K562 (cell line): Measurements from ENCODE around the gene ITSN2. TPM values are rescaled to one million over a fixed set of nuclear protein-coding genes. Genes with fewer than 3 reads are reported as not detected.

Experiments used
- ATAC-seq: fragments of 200-7000 bp; cut with Tn5 transposase; 3 replicates; pipeline ENCODE4 v1.9.1; 2020; ENCODE audit warnings: moderate library complexity
- BruUV-seq: library from RNA; stranded (reverse); fragments of 400-500 nt; replicated peaks from 2 replicates; lab custom pipeline; 2021; lab: Mats Ljungman, UMichigan
- CTCF ChIA-PET: fragments of 300-600 bp; formaldehyde crosslinking; extraction: SDS; loops from one replicate; lab custom pipeline; 2021; ENCODE audit warnings: low intra/inter-chr PET ratio; lab: Yijun Ruan, JAX
- POLR2A ChIA-PET: fragments of 300-600, 350-650 bp; sonication (Branson Sonifier 250); formaldehyde crosslinking; extraction: SDS; loops from one replicate; lab custom pipeline; 2021; ENCODE audit warnings: antibody characterized with exemption, inconsistent platforms; lab: Yijun Ruan, JAX
- DNase-seq, 4 experiments: peaks; one replicate each; pipeline versions ENCODE4 v3.0.0 to v3.0.0-alpha.2; 2011 to 2018; ENCODE audit warnings: low spot score in 3 of 4, mixed read lengths in 3 of 4; ENCODE audit errors: extremely low read depth in 1 of 4
- FAIRE-seq: peaks from 2 replicates; lab custom pipeline; 2011; peaks lifted over from hg19 to GRCh38; lab: Jason Lieb, UNC
- H2AFZ ChIP-seq: 2 replicates; pipeline ENCODE4 v1.6.0; 2011; ENCODE audit warnings: low read depth, low read length, control low read depth, inconsistent platforms
- H3K27ac ChIP-seq: fragments of 200-600 bp; 3 replicates; pipeline ENCODE4 v1.8.0; 2011; ENCODE audit warnings: low read depth, mild to moderate bottlenecking, control low read depth, inconsistent platforms, low read length, moderate library complexity, mixed read lengths; ENCODE audit errors: extremely low read depth
- H3K27me3 ChIP-seq, 2 experiments: fragments of 300-600 bp in 1 of 2; 2 replicates in 1 of 2; 3 replicates in 1 of 2; pipeline versions ENCODE4 v1.6.0 to v1.8.0; 2011; ENCODE audit warnings: inconsistent platforms in 2 of 2, low read length in 2 of 2, mild to moderate bottlenecking in 1 of 2, mixed read lengths in 1 of 2, moderate library complexity in 1 of 2; ENCODE audit not compliant: control insufficient read depth in 2 of 2, insufficient read depth in 2 of 2
- H3K36me3 ChIP-seq: fragments of 300-600 bp; 3 replicates; pipeline ENCODE4 v1.8.0; 2011; ENCODE audit warnings: mild to moderate bottlenecking, low read length, inconsistent platforms; ENCODE audit not compliant: control insufficient read depth, insufficient read depth
- H3K4me1 ChIP-seq, 2 experiments: fragments of 200-600 bp in 1 of 2; replicated peaks in 1 of 2; 2 replicates in 1 of 2; 3 replicates in 1 of 2; pipeline versions ENCODE4 v1.5.1 to v1.8.0; 2011; ENCODE audit warnings: inconsistent platforms in 2 of 2, low read length in 2 of 2, mild to moderate bottlenecking in 1 of 2, mixed read lengths in 1 of 2, moderate library complexity in 1 of 2; ENCODE audit not compliant: control insufficient read depth in 2 of 2, insufficient read depth in 2 of 2
- H3K4me2 ChIP-seq: 2 replicates; pipeline ENCODE4 v1.6.1; 2011; ENCODE audit warnings: low read length, control low read depth, inconsistent platforms, mixed read lengths; ENCODE audit not compliant: insufficient read depth
- H3K4me3 ChIP-seq: fragments of 200-600 bp; sonication (generic), shearing (Covaris generic); 2 replicates; pipeline ENCODE4 v1.5.1; 2016; ENCODE audit warnings: control low read depth, inconsistent platforms
- H3K79me2 ChIP-seq: fragments of 200-600 bp; 3 replicates; pipeline ENCODE4 v1.8.0; 2011; ENCODE audit warnings: low read length, inconsistent platforms; ENCODE audit not compliant: control insufficient read depth, insufficient read depth
- H3K9ac ChIP-seq, 2 experiments: 2 replicates each; pipeline versions ENCODE4 v1.6.0 to v1.6.1; 2011; ENCODE audit warnings: low read depth in 2 of 2, low read length in 2 of 2, control low read depth in 1 of 2, inconsistent platforms in 1 of 2, mild to moderate bottlenecking in 1 of 2, mixed read lengths in 1 of 2; ENCODE audit not compliant: insufficient read depth in 1 of 2
- H3K9me1 ChIP-seq: one replicate; pipeline ENCODE4 v1.6.0; 2011; ENCODE audit warnings: inconsistent platforms, mild to moderate bottlenecking, low read length, moderate library complexity; ENCODE audit not compliant: control insufficient read depth, insufficient read depth
- H3K9me3 ChIP-seq: replicated peaks from 2 replicates; pipeline ENCODE4 v1.5.1; 2011; ENCODE audit warnings: low read depth, low read length, inconsistent platforms; ENCODE audit not compliant: control insufficient read depth, insufficient read depth
- H4K20me1 ChIP-seq: replicated peaks from 2 replicates; pipeline ENCODE4 v1.6.1; 2011; ENCODE audit warnings: low read length, inconsistent platforms, mixed read lengths; ENCODE audit not compliant: control insufficient read depth, insufficient read depth
- CBX5 ChIP-seq: IDR thresholded peaks from 2 replicates; pipeline ENCODE4 v1.6.1; 2014; ENCODE audit warnings: low read depth, borderline replicate concordance
- ETS2 ChIP-seq: IDR thresholded peaks from 2 replicates; pipeline ENCODE4 v1.6.1; 2016; ENCODE audit warnings: borderline replicate concordance, missing genetic modification characterization, mild to moderate bottlenecking, moderate library complexity, missing compliant biosample characterization; ENCODE audit not compliant: poor library complexity, severe bottlenecking
- GTF2E2 ChIP-seq: fragments of 200-800 bp; sonication (Bioruptor generic); IDR thresholded peaks from 2 replicates; pipeline ENCODE4 v1.6.1; 2016; ENCODE audit warnings: missing genetic modification characterization, missing compliant biosample characterization
- HDGF ChIP-seq: fragments of 450-650 bp; IDR thresholded peaks from 2 replicates; pipeline ENCODE4 v1.6.1; 2016
- HMG20B ChIP-seq: fragments of 250-450 bp; sonication (Bioruptor Pico); IDR thresholded peaks from 2 replicates; pipeline ENCODE4 v1.5.0; 2021; ENCODE audit warnings: mild to moderate bottlenecking
- KLF1 ChIP-seq: fragments of 450-650 bp; IDR thresholded peaks from 2 replicates; pipeline ENCODE4 v1.6.1; 2016; ENCODE audit warnings: missing genetic modification characterization, missing compliant biosample characterization
- NR2C2 ChIP-seq, 2 experiments: fragments of 200-800 bp in 1 of 2; sonication (Bioruptor generic) in 1 of 2; sonication (generic) in 1 of 2; formaldehyde crosslinking in 1 of 2; IDR thresholded peaks; 2 replicates each; pipeline versions ENCODE4 v1.6.1 to v1.8.0; 2016 to 2022; ENCODE audit warnings: mild to moderate bottlenecking in 1 of 2, missing compliant biosample characterization in 1 of 2, missing genetic modification characterization in 1 of 2, missing genetic modification reagents in 1 of 2
- SIN3A ChIP-seq, 2 experiments: fragments of 150-350 bp in 1 of 2; IDR thresholded peaks; 2 replicates each; pipeline ENCODE4 v1.6.1; 2011 to 2016; ENCODE audit warnings: borderline replicate concordance in 2 of 2, low read depth in 2 of 2, low read length in 2 of 2, mild to moderate bottlenecking in 2 of 2, moderate library complexity in 2 of 2; ENCODE audit not compliant: control insufficient read depth in 1 of 2
- SMAD4 ChIP-seq: fragments of 250-450 bp; sonication (Bioruptor Pico); conservative IDR thresholded peaks from 2 replicates; pipeline ENCODE4 v1.8.0; 2021; ENCODE audit warnings: inconsistent platforms, mild to moderate bottlenecking, moderate library complexity
- ZNF133 ChIP-seq: fragments of 250-450 bp; sonication (Bioruptor Pico); IDR thresholded peaks from 2 replicates; pipeline ENCODE4 v1.4.0; 2020; ENCODE audit warnings: mild to moderate bottlenecking
- ZNF324 ChIP-seq: fragments of 250-450 bp; sonication (Bioruptor Pico); IDR thresholded peaks from 2 replicates; pipeline ENCODE4 v1.4.0; 2020; ENCODE audit warnings: mild to moderate bottlenecking
- ZNF431 ChIP-seq: sonication (generic); formaldehyde crosslinking; IDR thresholded peaks from 2 replicates; pipeline ENCODE4 v1.8.0; 2022; ENCODE audit warnings: mild to moderate bottlenecking, missing genetic modification reagents
- ZNF766 ChIP-seq: fragments of 200-800 bp; sonication (Bioruptor generic); conservative IDR thresholded peaks from 2 replicates; pipeline ENCODE4 v1.6.1; 2016; ENCODE audit warnings: missing genetic modification characterization, missing compliant biosample characterization
- WGBS: fragments of 100-300 bp; shearing (Covaris generic); methylation state at CpG from one replicate; pipeline ENCODE4 v1.1.6; 2016; ENCODE audit warnings: low coverage, mixed read lengths; ENCODE audit not compliant: insufficient coverage; ENCODE audit errors: missing lambda C conversion rate; 5-methylcytosine and 5-hydroxymethylcytosine counted together
- in situ Hi-C: fragments of 300-500 bp; cut with MboI; formaldehyde crosslinking; loops from 4 replicates; pipeline ENCODE4 v1.15.0; 2018; ENCODE audit warnings: inconsistent platforms, mixed read lengths
- intact Hi-C: fragments of 100-400 bp; cut with micrococcal nuclease; formaldehyde crosslinking; loops from 2 replicates; pipeline ENCODE4 v1.14.2; 2022
- polyA plus RNA-seq, 8 experiments: library from polyadenylated mRNA; depleted of rRNA in 4 of 8; stranded (reverse) in 5 of 8; unstranded in 3 of 8; fragments of >200 nt; fragmentation: Nextera tagmentation in 2 of 8; fragmentation: Illumina TruSeq in 1 of 8; extraction: Ambion mirVana in 2 of 8; extraction: Trizol in 1 of 8; gene quantifications; 2 replicates each; pipeline versions ENCODE4 v1.2.1 to v1.2.3, GENCODE V29; 2011 to 2014; ENCODE audit warnings: inconsistent platforms in 1 of 8, missing spikeins in 1 of 8
- total RNA-seq, 7 experiments: library from RNA; depleted of rRNA in 6 of 7; stranded (reverse); fragments of >200 nt in 6 of 7; fragmentation: Illumina TruSeq in 2 of 7; extraction: Trizol in 2 of 7; gene quantifications; 2 replicates each; pipeline versions ENCODE4 v1.2.1 to v1.2.3, GENCODE V29; 2011 to 2021; ENCODE audit warnings: low replicate concordance in 1 of 7
- TF ChIP-seq, protein P1 (sequence below): fragments of 450-650 bp; IDR thresholded peaks from 2 replicates; pipeline ENCODE4 v1.6.1; 2017; ENCODE audit warnings: antibody characterized with exemption, mild to moderate bottlenecking
- TF ChIP-seq, protein P2 (sequence below): fragments of 450-650 bp; formaldehyde crosslinking; IDR thresholded peaks from 2 replicates; pipeline ENCODE4 v1.4.0; 2020; ENCODE audit warnings: mild to moderate bottlenecking

The ITSN2 gene
- total and polyA plus RNA-seq, 9 of the 15 experiments (the other 6 are each of a cell fraction or from before 2014, with no cell fraction given): 6.6 to 19.9 (median 15.2) TPM

DNA sequence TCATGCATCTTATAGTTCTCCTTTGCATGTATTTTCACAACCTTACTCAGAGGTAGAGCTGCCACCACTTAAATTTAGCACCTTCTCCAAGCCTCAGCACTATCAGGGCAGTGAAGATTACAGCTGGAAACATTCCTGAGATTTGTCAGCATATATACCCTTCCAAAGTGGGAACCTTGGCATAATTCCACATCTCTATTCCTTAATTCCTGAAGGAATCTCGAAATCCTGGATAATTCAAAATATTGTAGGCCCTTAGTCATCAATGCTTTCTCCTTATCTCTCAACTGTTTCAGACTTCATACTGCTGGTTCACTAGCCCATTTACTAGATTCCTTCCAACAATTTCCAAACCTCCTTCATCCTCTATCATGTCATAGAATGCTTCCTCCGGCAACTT, 87.4 kb downstream of the ITSN2 start:
- POLR2A ChIA-PET: no interaction called here
- CTCF ChIA-PET: no interaction called here
- WGBS: 62% methylated on average over 2 of the region's 2 CpGs
- ATAC-seq (no peak), FAIRE-seq (no peak), DNase-seq (no peak)
- H3K4me1 ChIP-seq: no peaks in the 10 kb centered on the region
- H3K4me2 ChIP-seq: no peak overlapping the region
- H3K9me3 ChIP-seq: no peaks in the 10 kb centered on the region
- H4K20me1 ChIP-seq: no peaks in the 10 kb centered on the region
- H3K4me3 ChIP-seq: no peak overlapping the region
- in situ Hi-C loops: no loop called here
- no peaks in the 10 kb centered on the region for H3K9me1 ChIP-seq
- H3K9ac ChIP-seq: no peak overlapping the region
- H3K27me3 ChIP-seq: no peaks in the 10 kb centered on the region
- peaks cover 12% of the 10 kb centered on the region; the same call in 1 of the 3 replicates for H3K36me3 ChIP-seq
- TF ChIP-seq SMAD4 (CRISPR knock-in tag): no peak
- no peak for TF ChIP-seq HDGF
- TF ChIP-seq ZNF133: no peak
- TF ChIP-seq KLF1 (tag): no peak
- TF ChIP-seq ZNF766 (CRISPR knock-in tag): no peak
- TF ChIP-seq, protein P1, sequence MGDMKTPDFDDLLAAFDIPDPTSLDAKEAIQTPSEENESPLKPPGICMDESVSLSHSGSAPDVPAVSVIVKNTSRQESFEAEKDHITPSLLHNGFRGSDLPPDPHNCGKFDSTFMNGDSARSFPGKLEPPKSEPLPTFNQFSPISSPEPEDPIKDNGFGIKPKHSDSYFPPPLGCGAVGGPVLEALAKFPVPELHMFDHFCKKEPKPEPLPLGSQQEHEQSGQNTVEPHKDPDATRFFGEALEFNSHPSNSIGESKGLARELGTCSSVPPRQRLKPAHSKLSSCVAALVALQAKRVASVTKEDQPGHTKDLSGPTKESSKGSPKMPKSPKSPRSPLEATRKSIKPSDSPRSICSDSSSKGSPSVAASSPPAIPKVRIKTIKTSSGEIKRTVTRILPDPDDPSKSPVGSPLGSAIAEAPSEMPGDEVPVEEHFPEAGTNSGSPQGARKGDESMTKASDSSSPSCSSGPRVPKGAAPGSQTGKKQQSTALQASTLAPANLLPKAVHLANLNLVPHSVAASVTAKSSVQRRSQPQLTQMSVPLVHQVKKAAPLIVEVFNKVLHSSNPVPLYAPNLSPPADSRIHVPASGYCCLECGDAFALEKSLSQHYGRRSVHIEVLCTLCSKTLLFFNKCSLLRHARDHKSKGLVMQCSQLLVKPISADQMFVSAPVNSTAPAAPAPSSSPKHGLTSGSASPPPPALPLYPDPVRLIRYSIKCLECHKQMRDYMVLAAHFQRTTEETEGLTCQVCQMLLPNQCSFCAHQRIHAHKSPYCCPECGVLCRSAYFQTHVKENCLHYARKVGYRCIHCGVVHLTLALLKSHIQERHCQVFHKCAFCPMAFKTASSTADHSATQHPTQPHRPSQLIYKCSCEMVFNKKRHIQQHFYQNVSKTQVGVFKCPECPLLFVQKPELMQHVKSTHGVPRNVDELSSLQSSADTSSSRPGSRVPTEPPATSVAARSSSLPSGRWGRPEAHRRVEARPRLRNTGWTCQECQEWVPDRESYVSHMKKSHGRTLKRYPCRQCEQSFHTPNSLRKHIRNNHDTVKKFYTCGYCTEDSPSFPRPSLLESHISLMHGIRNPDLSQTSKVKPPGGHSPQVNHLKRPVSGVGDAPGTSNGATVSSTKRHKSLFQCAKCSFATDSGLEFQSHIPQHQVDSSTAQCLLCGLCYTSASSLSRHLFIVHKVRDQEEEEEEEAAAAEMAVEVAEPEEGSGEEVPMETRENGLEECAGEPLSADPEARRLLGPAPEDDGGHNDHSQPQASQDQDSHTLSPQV: no peak
- TF ChIP-seq NR2C2 (CRISPR knock-in tag; IDR thresholded peaks at IDR 0.05): no peak
- no peak for TF ChIP-seq NR2C2 (tag; IDR thresholded peaks at IDR 0.05)
- TF ChIP-seq SIN3A (IDR thresholded peaks at IDR 0.05; ENCODE audit: borderline replicate concordance in 2 of 2, control insufficient read depth in 1 of 2, low read depth in 2 of 2, low read length in 2 of 2): no peak
- no peak for TF ChIP-seq ETS2 (tag)
- TF ChIP-seq ZNF324 (CRISPR knock-in tag): no peak
- TF ChIP-seq CBX5: no peak
- no peak for TF ChIP-seq GTF2E2 (tag)
- no peak for TF ChIP-seq ZNF431 (CRISPR knock-in tag)
- TF ChIP-seq, protein P2, sequence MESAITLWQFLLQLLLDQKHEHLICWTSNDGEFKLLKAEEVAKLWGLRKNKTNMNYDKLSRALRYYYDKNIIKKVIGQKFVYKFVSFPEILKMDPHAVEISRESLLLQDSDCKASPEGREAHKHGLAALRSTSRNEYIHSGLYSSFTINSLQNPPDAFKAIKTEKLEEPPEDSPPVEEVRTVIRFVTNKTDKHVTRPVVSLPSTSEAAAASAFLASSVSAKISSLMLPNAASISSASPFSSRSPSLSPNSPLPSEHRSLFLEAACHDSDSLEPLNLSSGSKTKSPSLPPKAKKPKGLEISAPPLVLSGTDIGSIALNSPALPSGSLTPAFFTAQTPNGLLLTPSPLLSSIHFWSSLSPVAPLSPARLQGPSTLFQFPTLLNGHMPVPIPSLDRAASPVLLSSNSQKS: no peak
- TF ChIP-seq HMG20B: no peak
- no peak overlapping the region for H3K27ac ChIP-seq
- BruUV-seq: no TSS peak
- no peak overlapping the region for H2AFZ ChIP-seq
- intact Hi-C loops: no loop called here
- no peaks in the 10 kb centered on the region for H3K79me2 ChIP-seq
